B cell (primary cell): ENCODE data around the gene MINDY2. TPM values are rescaled to one million over a fixed set of nuclear protein-coding genes. Genes with fewer than 3 reads are reported as not detected.

Experiments used
- ATAC-seq: fragments of 200-7000 bp; cut with Tn5 transposase; one replicate; pipeline ENCODE4 v1.10.0; 2021; ENCODE audit warnings: low read depth, mild to moderate bottlenecking, moderate number of reproducible peaks, moderate library complexity
- CTCF ChIA-PET: fragments of 350-600 bp; sonication (Branson Sonifier 250); formaldehyde crosslinking; loops from one replicate; lab custom pipeline; 2021; ENCODE audit warnings: antibody characterized with exemption, inconsistent platforms; lab: Charles Lee
- POLR2A ChIA-PET: fragments of 350-600 bp; sonication (Branson Sonifier 250); formaldehyde crosslinking; loops from one replicate; lab custom pipeline; 2021; ENCODE audit warnings: antibody characterized with exemption; lab: Charles Lee
- DNase-seq: peaks from one replicate; pipeline ENCODE4 v3.0.0; 2013
- H2AFZ ChIP-seq: 2 replicates; pipeline ENCODE4 v1.6.1; 2012; ENCODE audit warnings: mild to moderate bottlenecking, low read depth, low read length; ENCODE audit not compliant: insufficient read depth, poor library complexity, severe bottlenecking
- H3K27ac ChIP-seq, 2 donors: 1 replicate in 1 of 2; 2 replicates in 1 of 2; pipeline ENCODE4 v1.5.1; 2012 to 2013; ENCODE audit warnings: low read length in 2 of 2, mild to moderate bottlenecking in 2 of 2, moderate library complexity in 1 of 2
- H3K27me3 ChIP-seq, 4 experiments: fragments of 200-600 bp in 1 of 4; sonication (generic) in 1 of 4; replicated peaks in 1 of 4; 1 replicate in 2 of 4; 2 replicates in 2 of 4; pipeline versions ENCODE4 v1.6.1 to v1.7.0; 2013 to 2016; ENCODE audit warnings: low read length in 3 of 4, mild to moderate bottlenecking in 2 of 4, mixed read lengths in 1 of 4, moderate library complexity in 1 of 4; ENCODE audit not compliant: insufficient read depth in 4 of 4, control insufficient read depth in 3 of 4; ENCODE audit errors: control extremely low read depth in 1 of 4
- H3K36me3 ChIP-seq, 2 experiments: replicated peaks in 1 of 2; 1 replicate in 1 of 2; 2 replicates in 1 of 2; pipeline versions ENCODE4 v1.6.1 to v1.7.1; 2013; ENCODE audit warnings: low read length in 1 of 2; ENCODE audit not compliant: insufficient read depth in 2 of 2, control insufficient read depth in 1 of 2; ENCODE audit errors: control extremely low read depth in 1 of 2, extremely low read depth in 1 of 2
- H3K4me1 ChIP-seq, 2 donors: fragments of 200-600 bp in 1 of 2; sonication (generic) in 1 of 2; 1 replicate in 1 of 2; 2 replicates in 1 of 2; pipeline versions ENCODE4 v1.5.1 to v1.6.1; 2013 to 2017; ENCODE audit warnings: low read length in 2 of 2; ENCODE audit not compliant: control insufficient read depth in 2 of 2, insufficient read depth in 2 of 2
- H3K4me2 ChIP-seq: replicated peaks from 2 replicates; pipeline ENCODE3; 2012; ENCODE audit warnings: mild to moderate bottlenecking, low read depth, low read length; ENCODE audit not compliant: poor library complexity, severe bottlenecking
- H3K4me3 ChIP-seq, 5 experiments: fragments of 200-600 bp in 1 of 5; sonication (generic) in 1 of 5; 1 replicate in 3 of 5; 2 replicates in 2 of 5; pipeline versions ENCODE4 v1.5.1 to v1.7.0; 2011 to 2016; ENCODE audit warnings: low read length in 4 of 5, mild to moderate bottlenecking in 4 of 5, low read depth in 2 of 5, control low read depth in 1 of 5, moderate library complexity in 1 of 5; ENCODE audit not compliant: insufficient read depth in 1 of 5; ENCODE audit errors: control extremely low read depth in 1 of 5, extremely low read depth in 1 of 5
- H3K79me2 ChIP-seq: fragments of 200-600 bp; sonication (generic); one replicate; pipeline ENCODE4 v1.6.0; 2016; ENCODE audit warnings: low read length; ENCODE audit not compliant: control insufficient read depth, insufficient read depth
- H3K9ac ChIP-seq: fragments of 200-600 bp; sonication (generic); 2 replicates; pipeline ENCODE4 v1.6.1; 2017; ENCODE audit warnings: mild to moderate bottlenecking, low read length, moderate library complexity
- H3K9me3 ChIP-seq, 3 donors: one replicate each; pipeline versions ENCODE4 v1.6.1 to v1.7.1; 2013; ENCODE audit warnings: low read length in 2 of 3; ENCODE audit not compliant: control insufficient read depth in 2 of 3, insufficient read depth in 1 of 3; ENCODE audit errors: control extremely low read depth in 1 of 3
- H4K20me1 ChIP-seq: 2 replicates; pipeline ENCODE4 v1.6.0; 2012; ENCODE audit warnings: mild to moderate bottlenecking, low read length; ENCODE audit not compliant: insufficient read depth, control insufficient read depth, poor library complexity, severe bottlenecking
- H3K27ac Mint-ChIP-seq: one replicate; pipeline ENCODE4 v1.8.0; 2021; ENCODE audit warnings: mixed read lengths
- H3K27me3 Mint-ChIP-seq: one replicate; pipeline ENCODE4 v1.8.0; 2021; ENCODE audit warnings: mixed read lengths
- H3K4me1 Mint-ChIP-seq: one replicate; pipeline ENCODE4 v1.8.0; 2021; ENCODE audit warnings: mixed read lengths
- H3K4me3 Mint-ChIP-seq: one replicate; pipeline ENCODE4 v1.8.0; 2021; ENCODE audit warnings: mixed read lengths
- H3K9me3 Mint-ChIP-seq: one replicate; pipeline ENCODE4 v1.8.0; 2022; ENCODE audit warnings: mixed read lengths; ENCODE audit not compliant: insufficient read depth
- CTCF ChIP-seq: fragments of 200-600 bp; IDR thresholded peaks from one replicate; pipeline ENCODE4 v1.8.0; 2022; ENCODE audit warnings: antibody characterized with exemption, mild to moderate bottlenecking
- EZH2 ChIP-seq: IDR thresholded peaks from 2 replicates; pipeline ENCODE4 v1.6.1; 2012; ENCODE audit warnings: borderline replicate concordance, low read depth, mild to moderate bottlenecking, moderate library complexity, low read length; ENCODE audit not compliant: insufficient read depth, poor library complexity, severe bottlenecking
- WGBS: methylation state at CpG from one replicate; pipeline ENCODE4 v1.1.5; 2013; ENCODE audit warnings: missing lambda C conversion rate; ENCODE audit not compliant: insufficient coverage; 5-methylcytosine and 5-hydroxymethylcytosine counted together
- intact Hi-C: fragments of 100-400 bp; cut with micrococcal nuclease; formaldehyde crosslinking; loops from one replicate; pipeline ENCODE4 v1.10.0; 2022
- polyA plus RNA-seq: library from polyadenylated mRNA; depleted of rRNA; stranded (reverse); fragments of >200 nt; gene quantifications from 2 replicates; pipeline ENCODE4 v1.2.3, GENCODE V29; 2012
- total RNA-seq, 2 donors: library from RNA; stranded (reverse); fragments of 120-200 nt in 1 of 2; gene quantifications; 1 replicate in 1 of 2; 2 replicates in 1 of 2; pipeline versions ENCODE4 v1.2.3 to v1.2.4, GENCODE V29; 2013 to 2022

Gene MINDY2
- total and polyA plus RNA-seq, 2 donors (not counting 1 experiment from before 2014, with no cell fraction given): 2.3 to 16.6 TPM

- H3K4me3 ChIP-seq: no peak overlapping the region
- peaks cover 0 to 1% (median 0%) of the 10 kb centered on the region in 3 donors for H3K9me3 ChIP-seq
- DNase-seq (no peak), ATAC-seq (no peak)
- ChIA-PET CTCF (no interaction called here), POLR2A (interaction anchor here (0.6 kb wide), 1 partner anchor 89 kb away, joined by 3 read pairs; no protein-coding TSS in a partner anchor)
- H2AFZ ChIP-seq: no peak overlapping the region
- H3K36me3 ChIP-seq: peaks cover 13 to 95% of the 10 kb centered on the region in 2 experiments
- TF ChIP-seq EZH2: no peak
- no peak for TF ChIP-seq CTCF
- no peaks in the 10 kb centered on the region for H3K79me2 ChIP-seq
- no peaks in the 10 kb centered on the region for H3K4me1 ChIP-seq
- no peak overlapping the region for H3K27ac ChIP-seq
- intact Hi-C loops: no loop called here
- H3K9ac ChIP-seq: no peak overlapping the region
- Mint-ChIP-seq H3K9me3 (no peaks in the 10 kb centered on the region), H3K27me3 (no peaks in the 10 kb centered on the region), H3K4me3 (no peak overlapping the region), H3K27ac (no peak overlapping the region), H3K4me1 (no peaks in the 10 kb centered on the region)
- H4K20me1 ChIP-seq: peaks cover 10% of the 10 kb centered on the region
- no peaks in the 10 kb centered on the region for H3K27me3 ChIP-seq
- H3K4me2 ChIP-seq: no peak overlapping the region
- 100% methylated on average over 11 of the region's 12 CpGs for WGBS
These were observed 115.8 kb downstream of the MINDY2 start for GRCh38 chr15:58886921-58887320.

DNA sequence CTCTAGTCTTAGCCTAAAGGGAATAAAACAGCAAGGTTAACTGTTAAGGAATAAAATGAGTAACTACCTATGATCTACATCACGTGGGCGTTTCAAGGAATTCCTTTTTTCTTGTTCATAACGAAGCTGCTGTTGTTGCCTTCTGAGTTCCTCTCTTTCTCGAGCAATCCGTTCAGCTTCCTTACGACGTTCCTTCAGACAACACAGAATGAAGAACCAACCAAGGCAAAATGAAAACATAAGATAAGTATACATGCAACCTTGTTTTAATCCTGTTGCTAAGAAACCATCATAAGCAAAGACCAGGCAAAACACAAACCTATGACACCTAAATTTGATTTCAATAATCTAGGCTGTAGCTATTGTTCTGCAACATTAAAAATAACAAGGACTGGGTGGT lies 118.3 kb downstream of the MINDY2 start:
- no peaks in the 10 kb centered on the region for H3K79me2 ChIP-seq
- H3K27me3 Mint-ChIP-seq: no peaks in the 10 kb centered on the region
- no peak overlapping the region for H3K27ac Mint-ChIP-seq
- H3K27ac ChIP-seq: no peak overlapping the region
- ChIA-PET POLR2A (no interaction called here), CTCF (no interaction called here)
- TF ChIP-seq EZH2 (no peak), CTCF (no peak)
- intact Hi-C loops: no loop called here
- no peak overlapping the region for H3K9ac ChIP-seq
- peaks cover 0 to 1% (median 0%) of the 10 kb centered on the region in 3 donors for H3K9me3 ChIP-seq
- peaks cover 21 to 97% of the 10 kb centered on the region in 2 experiments for H3K36me3 ChIP-seq
- no peaks in the 10 kb centered on the region for H3K27me3 ChIP-seq
- H3K4me3 ChIP-seq: no peak overlapping the region
- H3K4me3 Mint-ChIP-seq: no peak overlapping the region
- no CpG with 5 or more reads among the region's 7 CpGs for WGBS
- no peak overlapping the region for H3K4me2 ChIP-seq
- peaks cover 10% of the 10 kb centered on the region for H4K20me1 ChIP-seq
- no peaks in the 10 kb centered on the region for H3K4me1 Mint-ChIP-seq
- no peak for DNase-seq
- ATAC-seq: no peak
- no peaks in the 10 kb centered on the region for H3K4me1 ChIP-seq
- no peak overlapping the region for H2AFZ ChIP-seq
- H3K9me3 Mint-ChIP-seq: no peaks in the 10 kb centered on the region
